Activated T-cell treated with anti-CD3 and anti-CD28 coated beads, Interleukin-2, amount 50 U/mL, for 72 hours (primary cell): ENCODE measurements around the gene SYCE3. TPM values are rescaled to one million over a fixed set of nuclear protein-coding genes. Genes with fewer than 3 reads are reported as not detected.

ENCODE experiments used
- ATAC-seq, 2 donors: fragments of 150-1000 bp; cut with Tn5 transposase; replicated peaks in 1 of 2; 2 replicates each; pipeline ENCODE4 v1.10.0; 2021; ENCODE audit warnings: moderate library complexity in 2 of 2, mild to moderate bottlenecking in 1 of 2
- DNase-seq, 2 donors: peaks; one replicate each; pipeline ENCODE4 v3.0.0; 2021 to 2022; ENCODE audit warnings: mixed read lengths in 1 of 2
- H3K27ac Mint-ChIP-seq: one replicate; pipeline ENCODE4 v1.8.0; 2022; ENCODE audit warnings: mild to moderate bottlenecking, moderate library complexity, mixed read lengths
- H3K27me3 Mint-ChIP-seq: one replicate; pipeline ENCODE4 v1.8.0; 2022; ENCODE audit warnings: low read depth, mixed read lengths
- H3K36me3 Mint-ChIP-seq, 2 donors: one replicate each; pipeline ENCODE4 v1.8.0; 2022; ENCODE audit warnings: mixed read lengths in 2 of 2, mild to moderate bottlenecking in 1 of 2; ENCODE audit not compliant: insufficient read depth in 2 of 2
- H3K4me1 Mint-ChIP-seq: one replicate; pipeline ENCODE4 v1.8.0; 2022; ENCODE audit warnings: low read depth, mixed read lengths
- H3K4me3 Mint-ChIP-seq, 2 donors: one replicate each; pipeline ENCODE4 v1.8.0; 2022; ENCODE audit warnings: mild to moderate bottlenecking in 2 of 2, mixed read lengths in 2 of 2, moderate library complexity in 2 of 2
- H3K9me3 Mint-ChIP-seq, 2 donors: one replicate each; pipeline ENCODE4 v1.8.0; 2022; ENCODE audit warnings: mixed read lengths in 2 of 2
- total RNA-seq, 2 donors: library from RNA; stranded (reverse); gene quantifications; one replicate each; pipeline ENCODE4 v1.2.3, GENCODE V29; 2022

SYCE3 gene
- total RNA-seq, 2 donors from 2014 or later: 1.7 TPM

- no peaks in the 10 kb centered on the region for H3K9me3 Mint-ChIP-seq
- H3K27me3 Mint-ChIP-seq: peaks cover 42% of the 10 kb centered on the region
- DNase-seq (no peak), ATAC-seq (no peak)
- peaks cover 0 to 1% of the 10 kb centered on the region in 2 donors for H3K36me3 Mint-ChIP-seq
- no peak overlapping the region for H3K27ac Mint-ChIP-seq
- H3K4me3 Mint-ChIP-seq: no peak overlapping the region
- no peaks in the 10 kb centered on the region for H3K4me1 Mint-ChIP-seq
Measured at GRCh38 chr22:50605002-50605612, 42.4 kb upstream of the SYCE3 start.

GRCh38 chr22:50604256-50605001 is 41.7 kb upstream of the SYCE3 start:
- H3K27me3 Mint-ChIP-seq: peaks cover 42% of the 10 kb centered on the region
- H3K9me3 Mint-ChIP-seq: no peaks in the 10 kb centered on the region
- ATAC-seq (no peak), DNase-seq (no peak)
- no peak overlapping the region for H3K27ac Mint-ChIP-seq
- H3K4me1 Mint-ChIP-seq: no peaks in the 10 kb centered on the region
- H3K36me3 Mint-ChIP-seq: peaks cover 0 to 1% of the 10 kb centered on the region in 2 donors
- H3K4me3 Mint-ChIP-seq: no peak overlapping the region

- no peak for ATAC-seq
- Mint-ChIP-seq H3K36me3 (peaks cover 0 to 1% of the 10 kb centered on the region in 2 donors), H3K9me3 (no peaks in the 10 kb centered on the region), H3K4me3 (no peak overlapping the region), H3K4me1 (no peaks in the 10 kb centered on the region), H3K27ac (no peak overlapping the region), H3K27me3 (peaks cover 40% of the 10 kb centered on the region)
- DNase-seq: no peak
Measured at GRCh38 chr22:50603511-50604255, 41.0 kb upstream of the SYCE3 start.

- Mint-ChIP-seq H3K4me1 (no peaks in the 10 kb centered on the region), H3K36me3 (peaks cover 0 to 5% of the 10 kb centered on the region in 2 donors), H3K9me3 (no peaks in the 10 kb centered on the region), H3K4me3 (peak overlapping the region; percentile 58 to 76), H3K27me3 (peaks cover 32% of the 10 kb centered on the region), H3K27ac (no peak overlapping the region)
- ATAC-seq: no peak
- no peak for DNase-seq
Measured at GRCh38 chr22:50602338-50602700, 39.6 kb upstream of the SYCE3 start.

GRCh38 chr22:50601669-50602337 is 39.1 kb upstream of the SYCE3 start:
- Mint-ChIP-seq H3K4me1 (no peaks in the 10 kb centered on the region), H3K27me3 (peaks cover 28% of the 10 kb centered on the region), H3K9me3 (no peaks in the 10 kb centered on the region), H3K27ac (no peak overlapping the region), H3K4me3 (peak overlapping the region; percentile 58 to 76), H3K36me3 (peaks cover 0 to 5% of the 10 kb centered on the region in 2 donors)
- ATAC-seq (no peak), DNase-seq (no peak)

GRCh38 chr22:50600967-50601668 is 38.4 kb upstream of the SYCE3 start:
- H3K36me3 Mint-ChIP-seq: peaks cover 0 to 5% of the 10 kb centered on the region in 2 donors
- H3K4me3 Mint-ChIP-seq: peak overlapping the region in 1 of 2 donors; percentile 76
- H3K27ac Mint-ChIP-seq: no peak overlapping the region
- H3K9me3 Mint-ChIP-seq: no peaks in the 10 kb centered on the region
- DNase-seq: no peak
- H3K4me1 Mint-ChIP-seq: no peaks in the 10 kb centered on the region
- no peak for ATAC-seq
- peaks cover 28% of the 10 kb centered on the region for H3K27me3 Mint-ChIP-seq

GRCh38 chr22:50600538-50600937 is 37.8 kb upstream of the SYCE3 start, which contains the start of gene MAPK8IP2:
TSS of gene MAPK8IP2 (plus strand) at chr22:50600793. CDS start at chr22:50600819, 26 bp downstream.
- no peak for DNase-seq
- peaks cover 28% of the 10 kb centered on the region for H3K27me3 Mint-ChIP-seq
- H3K36me3 Mint-ChIP-seq: peaks cover 0 to 5% of the 10 kb centered on the region in 2 donors
- ATAC-seq: peak; percentile 52 to 55
- H3K4me1 Mint-ChIP-seq: no peaks in the 10 kb centered on the region
- no peaks in the 10 kb centered on the region for H3K9me3 Mint-ChIP-seq
- no peak within 1 kb of the TSS for H3K27ac Mint-ChIP-seq
- peak within 1 kb of the TSS; percentile 31 to 76 for H3K4me3 Mint-ChIP-seq

GRCh38 chr22:50599816-50600455 is 37.2 kb upstream of the SYCE3 start:
- Mint-ChIP-seq H3K4me1 (no peaks in the 10 kb centered on the region), H3K4me3 (peak overlapping the region; percentile 31 to 61), H3K9me3 (no peaks in the 10 kb centered on the region), H3K27ac (no peak overlapping the region), H3K36me3 (peaks cover 0 to 5% of the 10 kb centered on the region in 2 donors), H3K27me3 (peaks cover 28% of the 10 kb centered on the region)
- peak; percentile 74 to 76 for ATAC-seq
- DNase-seq: peak; percentile 68 to 75

- H3K4me3 Mint-ChIP-seq: no peak overlapping the region
- H3K9me3 Mint-ChIP-seq: no peaks in the 10 kb centered on the region
- no peak for DNase-seq
- peaks cover 0 to 5% of the 10 kb centered on the region in 2 donors for H3K36me3 Mint-ChIP-seq
- H3K4me1 Mint-ChIP-seq: no peaks in the 10 kb centered on the region
- H3K27me3 Mint-ChIP-seq: peaks cover 16% of the 10 kb centered on the region
- H3K27ac Mint-ChIP-seq: no peak overlapping the region
- no peak for ATAC-seq
Measured at GRCh38 chr22:50597097-50597496, 34.4 kb upstream of the SYCE3 start.

- Mint-ChIP-seq H3K27ac (no peak overlapping the region), H3K36me3 (peaks cover 0 to 4% of the 10 kb centered on the region in 2 donors), H3K9me3 (no peaks in the 10 kb centered on the region), H3K4me3 (no peak overlapping the region), H3K4me1 (no peaks in the 10 kb centered on the region), H3K27me3 (peaks cover 7% of the 10 kb centered on the region)
- no peak for ATAC-seq
- no peak for DNase-seq
Measured at GRCh38 chr22:50595189-50595588, 32.5 kb upstream of the SYCE3 start.

- H3K4me1 Mint-ChIP-seq: peaks cover 7% of the 10 kb centered on the region
- H3K4me3 Mint-ChIP-seq: no peak overlapping the region
- no peaks in the 10 kb centered on the region for H3K36me3 Mint-ChIP-seq
- no peak for ATAC-seq
- H3K27me3 Mint-ChIP-seq: no peaks in the 10 kb centered on the region
- DNase-seq: no peak
- H3K27ac Mint-ChIP-seq: no peak overlapping the region
- H3K9me3 Mint-ChIP-seq: no peaks in the 10 kb centered on the region
Measured at GRCh38 chr22:50587407-50587806, 24.7 kb upstream of the SYCE3 start.

- Mint-ChIP-seq H3K4me3 (no peak overlapping the region), H3K36me3 (no peaks in the 10 kb centered on the region), H3K9me3 (no peaks in the 10 kb centered on the region), H3K27ac (no peak overlapping the region), H3K27me3 (no peaks in the 10 kb centered on the region), H3K4me1 (peaks cover 13% of the 10 kb centered on the region)
- DNase-seq (no peak), ATAC-seq (no peak)
Measured at GRCh38 chr22:50586416-50586815, 23.7 kb upstream of the SYCE3 start.
